GM12864 (cell line): ENCODE data around the gene ELF4.

Experiments used
- DNase-seq: peaks from one replicate; pipeline ENCODE4 v3.0.0-alpha.2; 2011; ENCODE audit warnings: low read depth
- H3K4me3 ChIP-seq: 2 replicates; pipeline ENCODE4 v1.5.1; 2011; ENCODE audit warnings: mild to moderate bottlenecking, low read depth, low read length, control low read depth
- CTCF ChIP-seq: IDR thresholded peaks from 2 replicates; pipeline ENCODE4 v1.5.1; 2011; ENCODE audit warnings: low read depth, mild to moderate bottlenecking, moderate library complexity, low read length, control low read depth, inconsistent platforms; ENCODE audit errors: missing control alignments

Gene ELF4

GRCh38 chrX:130075777-130076176 lies 34.5 kb downstream of the ELF4 start:
- no peak overlapping the region for H3K4me3 ChIP-seq
- TF ChIP-seq CTCF = no peak
- DNase-seq = no peak

- no peak for TF ChIP-seq CTCF
- H3K4me3 ChIP-seq = no peak overlapping the region
- DNase-seq = no peak
Measured at GRCh38 chrX:130072345-130072740, 38.0 kb downstream of the ELF4 start.

GRCh38 chrX:130071611-130072344 lies 38.5 kb downstream of the ELF4 start:
- H3K4me3 ChIP-seq = no peak overlapping the region
- TF ChIP-seq CTCF = no peak
- no peak for DNase-seq

GRCh38 chrX:130066975-130067615 lies 43.2 kb downstream of the ELF4 start:
- TF ChIP-seq CTCF = no peak
- H3K4me3 ChIP-seq = no peak overlapping the region
- no peak for DNase-seq

GRCh38 chrX:130060122-130061069 lies 49.9 kb downstream of the ELF4 start:
- peak; percentile 13 for DNase-seq
- TF ChIP-seq CTCF = peak; percentile 68
- H3K4me3 ChIP-seq = peak overlapping the region; percentile 58

GRCh38 chrX:130058652-130059051 lies 51.6 kb downstream of the ELF4 start:
- no peak for TF ChIP-seq CTCF
- H3K4me3 ChIP-seq = no peak overlapping the region
- no peak for DNase-seq
